CD4-positive, alpha-beta T cell (primary cell): Measurements from ENCODE around the gene ZMAT5. TPM values are rescaled to one million over a fixed set of nuclear protein-coding genes. Genes with fewer than 3 reads are reported as not detected.

ENCODE experiments used
- ATAC-seq: fragments of 200-7000 bp; cut with Tn5 transposase; one replicate; pipeline ENCODE4 v1.10.0; 2022; ENCODE audit warnings: mild to moderate bottlenecking; ENCODE audit not compliant: poor library complexity
- CTCF ChIA-PET: fragments of 350-600 bp; sonication (Branson Sonifier 250); formaldehyde crosslinking; loops from one replicate; lab custom pipeline; 2021; ENCODE audit warnings: antibody characterized with exemption, inconsistent platforms; lab: Charles Lee
- POLR2A ChIA-PET: fragments of 350-600 bp; sonication (Branson Sonifier 250); formaldehyde crosslinking; loops from one replicate; lab custom pipeline; 2021; ENCODE audit warnings: antibody characterized with exemption, inconsistent platforms; lab: Charles Lee
- DNase-seq, 14 experiments: peaks; one replicate each; pipeline ENCODE4 v3.0.0-alpha.2; 2013 to 2020; ENCODE audit warnings: mixed read lengths in 2 of 14
- H3K27ac ChIP-seq, 2 donors: one replicate each; pipeline versions ENCODE4 v1.5.1 to v1.7.0; 2013; ENCODE audit warnings: low read length in 2 of 2, low read depth in 1 of 2, mild to moderate bottlenecking in 1 of 2
- H3K27me3 ChIP-seq, 2 experiments: 1 replicate in 1 of 2; 2 replicates in 1 of 2; pipeline versions ENCODE4 v1.6.1 to v1.7.0; 2013; ENCODE audit warnings: low read length in 2 of 2, control low read depth in 1 of 2, mild to moderate bottlenecking in 1 of 2, moderate library complexity in 1 of 2; ENCODE audit not compliant: insufficient read depth in 2 of 2, control insufficient read depth in 1 of 2
- H3K36me3 ChIP-seq: one replicate; pipeline ENCODE4 v1.6.1; 2013; ENCODE audit warnings: low read length, control low read depth; ENCODE audit not compliant: insufficient read depth
- H3K4me1 ChIP-seq: one replicate; pipeline ENCODE4 v1.6.1; 2013; ENCODE audit warnings: low read length, control low read depth; ENCODE audit not compliant: insufficient read depth
- H3K4me3 ChIP-seq: one replicate; pipeline ENCODE4 v1.5.1; 2013; ENCODE audit warnings: mild to moderate bottlenecking, low read length, moderate library complexity
- H3K9me3 ChIP-seq, 2 experiments: 1 replicate in 1 of 2; 2 replicates in 1 of 2; pipeline versions ENCODE4 v1.6.1 to v1.7.0; 2013; ENCODE audit warnings: low read length in 2 of 2, mild to moderate bottlenecking in 2 of 2, control low read depth in 1 of 2, moderate library complexity in 1 of 2; ENCODE audit not compliant: control insufficient read depth in 1 of 2, insufficient read depth in 1 of 2
- H3K27ac Mint-ChIP-seq: one replicate; pipeline ENCODE4 v1.8.0; 2020; ENCODE audit warnings: mixed read lengths
- H3K27me3 Mint-ChIP-seq: one replicate; pipeline ENCODE4 v1.8.0; 2021; ENCODE audit warnings: mixed read lengths
- H3K36me3 Mint-ChIP-seq: one replicate; pipeline ENCODE4 v1.8.0; 2021; ENCODE audit warnings: low read depth, mixed read lengths
- H3K4me1 Mint-ChIP-seq: one replicate; pipeline ENCODE4 v1.8.0; 2021; ENCODE audit warnings: low read depth, mixed read lengths
- H3K4me3 Mint-ChIP-seq: one replicate; pipeline ENCODE4 v1.8.0; 2020; ENCODE audit warnings: mild to moderate bottlenecking, mixed read lengths
- H3K9me3 Mint-ChIP-seq: one replicate; pipeline ENCODE4 v1.8.0; 2020; ENCODE audit warnings: mixed read lengths
- intact Hi-C, 2 experiments: fragments of 100-400 bp; cut with DNase I in 1 of 2; cut with micrococcal nuclease in 1 of 2; formaldehyde crosslinking; loops; one replicate each; pipeline versions ENCODE4 v1.15.1 to v1.9.0; 2023 to 2025; cut with DNase I, micrococcal nuclease
- total RNA-seq, 174 experiments: library from RNA in 2 of 174; stranded (reverse) in 2 of 174; gene quantifications; one replicate each; pipeline ENCODE4 v1.2.3 and lab custom pipeline; 2021 to 2026
- TF ChIP-seq, protein P1 (sequence below): fragments of 200-600 bp; IDR thresholded peaks from one replicate; pipeline ENCODE4 v1.8.0; 2022; ENCODE audit warnings: antibody characterized with exemption, mild to moderate bottlenecking

ZMAT5 gene
- total RNA-seq, 2 experiments from 2014 or later: 5.6 to 6.6 TPM

DNA sequence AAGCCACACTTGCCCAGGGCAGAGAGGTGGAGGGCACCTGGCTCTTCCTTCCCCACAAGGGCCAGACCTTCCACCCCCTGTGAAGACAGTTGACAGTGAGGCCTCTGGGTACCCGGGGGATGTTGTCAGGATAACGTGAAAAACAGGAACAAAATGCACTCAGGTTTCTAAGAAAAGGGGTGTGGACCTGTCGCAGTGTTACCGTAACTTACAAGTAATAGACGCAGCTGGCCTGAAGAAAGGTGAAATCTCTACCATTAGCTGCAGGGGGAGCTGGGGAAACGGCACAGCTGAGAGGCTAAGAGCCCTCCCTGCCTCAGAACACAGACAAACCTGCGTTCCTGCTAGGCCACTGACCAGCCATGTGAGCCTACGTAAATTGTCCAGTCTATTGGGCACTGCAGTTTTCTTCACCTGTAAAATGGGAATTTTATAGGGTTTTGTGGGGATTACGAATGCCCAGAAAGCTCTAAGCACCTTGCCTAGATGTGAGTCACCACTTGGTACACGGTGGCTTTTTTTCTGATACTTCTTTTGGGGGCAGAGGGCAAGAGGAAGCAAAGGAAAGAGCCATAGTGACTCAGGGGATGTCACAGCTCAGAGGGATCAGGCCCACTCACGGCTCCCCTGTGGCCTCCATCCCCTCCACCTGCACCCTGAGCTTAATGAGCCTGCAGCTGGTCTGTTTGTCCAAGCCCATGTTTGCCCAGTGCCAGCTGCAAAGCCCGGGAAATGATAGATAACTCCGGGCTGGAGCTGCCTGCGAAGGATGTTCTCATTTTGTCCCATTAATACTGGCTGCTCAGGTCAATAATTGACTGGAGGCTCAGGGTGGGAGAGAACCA is 65.4 kb downstream of the ZMAT5 start:
- intact Hi-C loops: no loop called here
- H3K9me3 Mint-ChIP-seq: no peaks in the 10 kb centered on the region
- Histone ChIP-seq H3K9me3 (no peaks in the 10 kb centered on the region), H3K4me1 (peaks cover 21% of the 10 kb centered on the region), H3K36me3 (no peaks in the 10 kb centered on the region), H3K4me3 (no peak overlapping the region), H3K27ac (no peak overlapping the region), H3K27me3 (peaks cover 0 to 8% of the 10 kb centered on the region in 2 experiments)
- DNase-seq (peak in 6 of 14 experiments; percentile 5 to 45 (median 34)), ATAC-seq (peak; percentile 76)
- no peak overlapping the region for H3K4me3 Mint-ChIP-seq
- CTCF ChIA-PET: no interaction called here
- no peak overlapping the region for H3K27ac Mint-ChIP-seq
- TF ChIP-seq, protein P1, sequence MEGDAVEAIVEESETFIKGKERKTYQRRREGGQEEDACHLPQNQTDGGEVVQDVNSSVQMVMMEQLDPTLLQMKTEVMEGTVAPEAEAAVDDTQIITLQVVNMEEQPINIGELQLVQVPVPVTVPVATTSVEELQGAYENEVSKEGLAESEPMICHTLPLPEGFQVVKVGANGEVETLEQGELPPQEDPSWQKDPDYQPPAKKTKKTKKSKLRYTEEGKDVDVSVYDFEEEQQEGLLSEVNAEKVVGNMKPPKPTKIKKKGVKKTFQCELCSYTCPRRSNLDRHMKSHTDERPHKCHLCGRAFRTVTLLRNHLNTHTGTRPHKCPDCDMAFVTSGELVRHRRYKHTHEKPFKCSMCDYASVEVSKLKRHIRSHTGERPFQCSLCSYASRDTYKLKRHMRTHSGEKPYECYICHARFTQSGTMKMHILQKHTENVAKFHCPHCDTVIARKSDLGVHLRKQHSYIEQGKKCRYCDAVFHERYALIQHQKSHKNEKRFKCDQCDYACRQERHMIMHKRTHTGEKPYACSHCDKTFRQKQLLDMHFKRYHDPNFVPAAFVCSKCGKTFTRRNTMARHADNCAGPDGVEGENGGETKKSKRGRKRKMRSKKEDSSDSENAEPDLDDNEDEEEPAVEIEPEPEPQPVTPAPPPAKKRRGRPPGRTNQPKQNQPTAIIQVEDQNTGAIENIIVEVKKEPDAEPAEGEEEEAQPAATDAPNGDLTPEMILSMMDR: no peak
- POLR2A ChIA-PET: interaction anchor here (0.6 kb wide), 1 partner anchor 20 kb away, joined by 3 read pairs; no protein-coding TSS in a partner anchor
- H3K36me3 Mint-ChIP-seq: peaks cover 17% of the 10 kb centered on the region
- peaks cover 15% of the 10 kb centered on the region for H3K4me1 Mint-ChIP-seq
- peaks cover 8% of the 10 kb centered on the region for H3K27me3 Mint-ChIP-seq

DNA sequence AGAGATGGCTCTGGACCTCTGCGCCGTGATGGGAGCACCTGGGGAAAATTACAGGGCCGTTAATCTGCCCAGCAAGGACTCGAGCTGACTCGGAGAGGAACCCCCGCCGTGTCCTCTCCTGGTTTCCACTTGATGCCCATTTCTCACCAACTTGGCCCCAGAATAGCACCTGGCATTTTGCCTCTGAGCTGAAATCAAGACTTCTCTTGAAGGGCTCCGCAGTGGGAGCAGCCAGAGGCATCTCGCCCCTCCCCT is 66.0 kb downstream of the ZMAT5 start:
- H3K27me3 Mint-ChIP-seq: peaks cover 8% of the 10 kb centered on the region
- H3K36me3 ChIP-seq: peaks cover under 1% of the 10 kb centered on the region
- no peaks in the 10 kb centered on the region for H3K9me3 Mint-ChIP-seq
- peaks cover 0 to 8% of the 10 kb centered on the region in 2 experiments for H3K27me3 ChIP-seq
- CTCF ChIA-PET: no interaction called here
- DNase-seq (no peak), ATAC-seq (no peak)
- H3K4me1 Mint-ChIP-seq: peaks cover 15% of the 10 kb centered on the region
- no peak overlapping the region for H3K4me3 Mint-ChIP-seq
- POLR2A ChIA-PET: interaction anchor here (0.6 kb wide), 1 partner anchor 20 kb away, joined by 3 read pairs; no protein-coding TSS in a partner anchor
- intact Hi-C loops: no loop called here
- no peak overlapping the region for H3K4me3 ChIP-seq
- peaks cover 23% of the 10 kb centered on the region for H3K36me3 Mint-ChIP-seq
- TF ChIP-seq, protein P1: no peak
- H3K4me1 ChIP-seq: peaks cover 21% of the 10 kb centered on the region
- H3K27ac Mint-ChIP-seq: no peak overlapping the region
- H3K27ac ChIP-seq: no peak overlapping the region
- H3K9me3 ChIP-seq: no peaks in the 10 kb centered on the region

DNA sequence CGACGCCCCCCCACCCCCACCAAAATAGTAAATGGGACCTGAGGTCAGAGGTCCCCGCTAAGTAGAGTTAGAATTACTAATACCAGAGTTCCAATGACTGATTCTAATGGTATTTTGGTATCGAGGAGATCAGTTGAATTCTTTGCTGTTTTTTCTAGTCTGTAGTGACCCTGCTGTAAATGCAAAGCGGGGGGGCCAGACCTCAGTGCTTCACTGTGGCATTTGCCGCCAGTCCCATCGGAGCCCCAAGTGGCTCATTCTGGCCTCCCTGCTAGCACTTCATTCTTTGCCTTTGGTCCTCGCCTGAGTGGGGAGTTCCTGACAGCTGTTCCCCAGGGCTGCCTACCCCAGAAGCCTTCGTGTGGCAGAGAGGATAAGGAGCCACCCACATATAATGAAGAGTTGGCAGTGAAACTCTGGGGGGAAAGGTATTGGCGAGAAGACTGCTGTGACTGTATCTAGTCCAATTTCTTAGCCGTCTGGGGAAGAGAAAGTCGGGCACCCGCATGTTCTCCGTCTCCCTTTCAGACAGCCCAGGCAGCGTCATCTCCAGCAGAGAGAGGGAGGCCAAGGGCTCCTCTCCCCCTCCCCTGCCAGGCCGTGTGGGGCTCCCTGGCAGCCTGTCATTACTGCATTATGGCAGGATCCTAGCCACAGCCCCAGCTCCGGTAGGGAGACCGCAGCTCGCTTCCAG is 66.5 kb downstream of the ZMAT5 start:
- ATAC-seq: no peak
- Histone ChIP-seq H3K4me1 (peaks cover 21% of the 10 kb centered on the region), H3K9me3 (no peaks in the 10 kb centered on the region), H3K27me3 (peaks cover 0 to 8% of the 10 kb centered on the region in 2 experiments), H3K27ac (no peak overlapping the region), H3K4me3 (no peak overlapping the region), H3K36me3 (peaks cover 5% of the 10 kb centered on the region)
- TF ChIP-seq, protein P1: no peak
- H3K9me3 Mint-ChIP-seq: no peaks in the 10 kb centered on the region
- ChIA-PET POLR2A (no interaction called here), CTCF (no interaction called here)
- intact Hi-C loops: no loop called here
- no peak for DNase-seq
- peaks cover 15% of the 10 kb centered on the region for H3K4me1 Mint-ChIP-seq
- H3K27ac Mint-ChIP-seq: no peak overlapping the region
- H3K27me3 Mint-ChIP-seq: peaks cover 8% of the 10 kb centered on the region
- no peak overlapping the region for H3K4me3 Mint-ChIP-seq
- peaks cover 27% of the 10 kb centered on the region for H3K36me3 Mint-ChIP-seq
